ENCODE results near the gene SLC17A3. TPM values are rescaled to one million over a fixed set of nuclear protein-coding genes. Genes with fewer than 3 reads are reported as not detected.

SLC17A3 gene
- total RNA-seq, 1 experiment from 2014 or later = not detected

DNA sequence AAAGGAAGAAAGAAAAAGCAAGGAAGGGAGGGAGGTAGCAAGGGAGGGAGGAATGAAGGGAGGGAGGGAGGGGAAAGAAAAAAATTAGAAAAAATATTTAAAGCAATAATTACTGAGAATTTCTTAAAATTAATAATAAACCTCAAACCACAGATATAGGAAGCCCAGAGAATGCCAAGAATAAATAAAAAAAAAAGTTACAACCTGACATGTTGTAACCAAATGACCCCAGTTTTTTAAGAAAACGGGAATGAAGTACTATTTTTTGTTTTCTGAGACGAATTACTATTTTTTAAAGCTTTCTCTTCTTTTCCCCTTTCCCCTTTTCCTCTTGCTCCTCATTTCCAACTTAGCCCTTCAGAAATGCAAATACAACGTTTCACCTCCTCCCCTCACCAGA, 58.8 kb downstream of the SLC17A3 start:
- Mint-ChIP-seq H3K36me3 (ENCODE audit: insufficient read depth, unreplicated experiment) (no peaks in the 10 kb centered on the region), H3K9me3 (ENCODE audit: unreplicated experiment) (no peaks in the 10 kb centered on the region), H3K27ac (ENCODE audit: unreplicated experiment) (no peak overlapping the region), H3K27me3 (ENCODE audit: insufficient read depth, unreplicated experiment) (peaks cover 3% of the 10 kb centered on the region), H3K4me1 (ENCODE audit: low read depth, unreplicated experiment) (no peaks in the 10 kb centered on the region), H3K4me3 (ENCODE audit: unreplicated experiment) (no peak overlapping the region)
- no peak for DNase-seq
- no peaks in the 10 kb centered on the region for H3K4me1 ChIP-seq
- no peaks in the 10 kb centered on the region for H3K27me3 ChIP-seq (replicated peaks; ENCODE audit: control insufficient read depth, insufficient read depth, low read length)
- BruUV-seq (replicated peaks) = no TSS peak
- no peaks in the 10 kb centered on the region for H3K36me3 ChIP-seq (ENCODE audit: control insufficient read depth, insufficient read depth, low read length)
- TF ChIP-seq, protein P1, sequence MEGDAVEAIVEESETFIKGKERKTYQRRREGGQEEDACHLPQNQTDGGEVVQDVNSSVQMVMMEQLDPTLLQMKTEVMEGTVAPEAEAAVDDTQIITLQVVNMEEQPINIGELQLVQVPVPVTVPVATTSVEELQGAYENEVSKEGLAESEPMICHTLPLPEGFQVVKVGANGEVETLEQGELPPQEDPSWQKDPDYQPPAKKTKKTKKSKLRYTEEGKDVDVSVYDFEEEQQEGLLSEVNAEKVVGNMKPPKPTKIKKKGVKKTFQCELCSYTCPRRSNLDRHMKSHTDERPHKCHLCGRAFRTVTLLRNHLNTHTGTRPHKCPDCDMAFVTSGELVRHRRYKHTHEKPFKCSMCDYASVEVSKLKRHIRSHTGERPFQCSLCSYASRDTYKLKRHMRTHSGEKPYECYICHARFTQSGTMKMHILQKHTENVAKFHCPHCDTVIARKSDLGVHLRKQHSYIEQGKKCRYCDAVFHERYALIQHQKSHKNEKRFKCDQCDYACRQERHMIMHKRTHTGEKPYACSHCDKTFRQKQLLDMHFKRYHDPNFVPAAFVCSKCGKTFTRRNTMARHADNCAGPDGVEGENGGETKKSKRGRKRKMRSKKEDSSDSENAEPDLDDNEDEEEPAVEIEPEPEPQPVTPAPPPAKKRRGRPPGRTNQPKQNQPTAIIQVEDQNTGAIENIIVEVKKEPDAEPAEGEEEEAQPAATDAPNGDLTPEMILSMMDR (IDR thresholded peaks at IDR 0.05; ENCODE audit: insufficient read depth in 1 of 2, low read depth in 1 of 2, low read length in 1 of 2, severe bottlenecking in 1 of 2, unreplicated experiment in 1 of 2) = no peak
- ChIA-PET CTCF (no interaction called here), POLR2A (no interaction called here)
- intact Hi-C loops (cut with micrococcal nuclease; ENCODE audit: unreplicated experiment) = no loop called here
- H3K4me3 ChIP-seq (ENCODE audit: low read depth, low read length) = no peak overlapping the region
- H3K9me3 ChIP-seq = no peaks in the 10 kb centered on the region

GRCh38 chr6:25804804-25805203, 69.2 kb downstream of the SLC17A3 start:
- no peaks in the 10 kb centered on the region for H3K9me3 ChIP-seq
- no peak overlapping the region for H3K4me3 Mint-ChIP-seq (ENCODE audit: unreplicated experiment)
- H3K27me3 ChIP-seq (replicated peaks; ENCODE audit: control insufficient read depth, insufficient read depth, low read length) = no peaks in the 10 kb centered on the region
- H3K36me3 ChIP-seq (ENCODE audit: control insufficient read depth, insufficient read depth, low read length) = no peaks in the 10 kb centered on the region
- H3K4me3 ChIP-seq (ENCODE audit: low read depth, low read length) = no peak overlapping the region
- ChIA-PET CTCF (no interaction called here), POLR2A (no interaction called here)
- intact Hi-C loops (cut with micrococcal nuclease; ENCODE audit: unreplicated experiment) = no loop called here
- no peaks in the 10 kb centered on the region for H3K36me3 Mint-ChIP-seq (ENCODE audit: insufficient read depth, unreplicated experiment)
- H3K27me3 Mint-ChIP-seq (ENCODE audit: insufficient read depth, unreplicated experiment) = peaks cover 6% of the 10 kb centered on the region
- DNase-seq = no peak
- TF ChIP-seq, protein P1 (IDR thresholded peaks at IDR 0.05; ENCODE audit: insufficient read depth in 1 of 2, low read depth in 1 of 2, low read length in 1 of 2, severe bottlenecking in 1 of 2, unreplicated experiment in 1 of 2) = no peak
- no peaks in the 10 kb centered on the region for H3K4me1 Mint-ChIP-seq (ENCODE audit: low read depth, unreplicated experiment)
- no peak overlapping the region for H3K27ac Mint-ChIP-seq (ENCODE audit: unreplicated experiment)
- no TSS peak for BruUV-seq (replicated peaks)
- no peaks in the 10 kb centered on the region for H3K4me1 ChIP-seq
- H3K9me3 Mint-ChIP-seq (ENCODE audit: unreplicated experiment) = no peaks in the 10 kb centered on the region

- CTCF ChIA-PET = no interaction called here
- no peaks in the 10 kb centered on the region for H3K36me3 Mint-ChIP-seq (ENCODE audit: insufficient read depth, unreplicated experiment)
- Histone ChIP-seq H3K27me3 (replicated peaks; ENCODE audit: control insufficient read depth, insufficient read depth, low read length) (no peaks in the 10 kb centered on the region), H3K4me1 (no peaks in the 10 kb centered on the region), H3K36me3 (ENCODE audit: control insufficient read depth, insufficient read depth, low read length) (no peaks in the 10 kb centered on the region), H3K4me3 (ENCODE audit: low read depth, low read length) (no peak overlapping the region), H3K9me3 (no peaks in the 10 kb centered on the region)
- no peaks in the 10 kb centered on the region for H3K4me1 Mint-ChIP-seq (ENCODE audit: low read depth, unreplicated experiment)
- BruUV-seq (replicated peaks) = no TSS peak
- intact Hi-C loops (cut with micrococcal nuclease; ENCODE audit: unreplicated experiment) = no loop called here
- H3K27ac Mint-ChIP-seq (ENCODE audit: unreplicated experiment) = no peak overlapping the region
- H3K4me3 Mint-ChIP-seq (ENCODE audit: unreplicated experiment) = no peak overlapping the region
- TF ChIP-seq, protein P1 (IDR thresholded peaks at IDR 0.05; ENCODE audit: insufficient read depth in 1 of 2, low read depth in 1 of 2, low read length in 1 of 2, severe bottlenecking in 1 of 2, unreplicated experiment in 1 of 2) = no peak
- no peaks in the 10 kb centered on the region for H3K9me3 Mint-ChIP-seq (ENCODE audit: unreplicated experiment)
- H3K27me3 Mint-ChIP-seq (ENCODE audit: insufficient read depth, unreplicated experiment) = peaks cover 13% of the 10 kb centered on the region
- POLR2A ChIA-PET = no interaction called here
- no peak for DNase-seq
Observed at GRCh38 chr6:25801436-25801835, 72.6 kb downstream of the SLC17A3 start.

Other genes starting within 250 kb of the SLC17A3 start
- gene SCGN, start 222.0 kb downstream of the SLC17A3 start, total RNA-seq (2022) = 7.7 and 11.7 TPM in 2 replicates
- gene SLC17A4, start 119.5 kb downstream of the SLC17A3 start, total RNA-seq (2022) = 0.36 and 0.37 TPM in 2 replicates
- not detected in 2 replicates for gene SLC17A1, start 42.2 kb downstream of the SLC17A3 start, total RNA-seq (2022)
- not detected in 2 replicates for gene SLC17A2, start 56.4 kb upstream of the SLC17A3 start, total RNA-seq (2022)
- 0.53 and 0.70 TPM in 2 replicates for gene TRIM38, start 88.6 kb upstream of the SLC17A3 start, total RNA-seq (2022)
- 5.7 and 7.4 TPM in 2 replicates for gene HFE, start 213.2 kb upstream of the SLC17A3 start, total RNA-seq (2022)

Measured in Caco-2 (cell line).